Activated T-cell treated with anti-CD3 and anti-CD28 coated beads for 4 hours (primary cell): ENCODE data around the gene CLDN2.
"Not testable (repeated sequence)": the region's sequence is repeated elsewhere in the genome, so short reads cannot be mapped to it uniquely, and the experiment has no call there.

Source experiments
- DNase-seq: peaks from one replicate; pipeline ENCODE4 v3.0.0-alpha.2; 2020

Gene CLDN2, protein sequence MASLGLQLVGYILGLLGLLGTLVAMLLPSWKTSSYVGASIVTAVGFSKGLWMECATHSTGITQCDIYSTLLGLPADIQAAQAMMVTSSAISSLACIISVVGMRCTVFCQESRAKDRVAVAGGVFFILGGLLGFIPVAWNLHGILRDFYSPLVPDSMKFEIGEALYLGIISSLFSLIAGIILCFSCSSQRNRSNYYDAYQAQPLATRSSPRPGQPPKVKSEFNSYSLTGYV

DNA sequence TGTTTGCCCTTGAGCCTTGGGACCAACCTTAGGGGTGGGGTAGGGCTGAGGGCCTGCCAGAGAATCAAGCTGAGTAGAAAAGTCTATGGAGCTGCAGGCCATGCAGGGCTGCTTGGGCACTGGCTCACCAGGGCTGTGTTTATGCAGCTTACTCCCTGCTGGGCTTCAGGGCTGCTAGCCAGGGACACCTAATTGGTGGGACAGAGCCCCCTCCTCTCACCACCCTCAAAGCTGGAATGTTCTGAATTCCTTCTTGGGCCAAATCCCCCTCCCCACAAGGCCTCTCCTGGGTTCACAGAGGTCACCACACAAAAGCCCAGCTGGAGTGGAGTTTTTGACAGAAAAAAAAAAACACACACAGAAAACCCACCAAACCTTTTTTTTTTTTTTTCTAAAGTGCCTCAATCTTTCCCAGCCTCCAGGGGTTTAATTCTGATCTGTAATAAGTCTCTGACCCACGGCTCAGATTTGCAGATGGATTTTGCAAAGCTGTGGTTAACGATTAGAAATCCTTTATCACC lies at the start of gene CLDN2:
Gene CLDN2, plus strand, starts transcription at position 471 of the 521 bp plus-strand sequence. CDS start 7,827 bp downstream, outside the sequence.
- no peak for DNase-seq

DNA sequence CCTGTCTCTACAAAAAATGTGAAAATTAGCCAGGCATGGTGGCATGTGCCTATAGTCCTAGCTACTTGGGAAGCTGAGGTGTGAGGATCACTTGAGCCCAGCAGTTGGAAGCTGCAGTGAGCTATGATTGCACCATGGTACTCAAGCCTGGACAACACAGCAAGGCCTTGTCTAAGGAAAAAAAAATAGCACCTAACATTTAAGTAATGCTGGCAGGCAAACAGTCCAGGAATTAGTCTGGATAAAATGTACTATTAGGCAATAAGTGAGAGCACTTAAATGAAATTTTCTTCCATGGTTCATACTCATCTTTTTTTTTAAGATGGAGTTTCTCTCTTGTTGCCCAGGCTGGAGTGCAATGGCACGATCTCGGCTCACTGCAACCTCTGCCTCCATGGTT lies 47.4 kb upstream of the CLDN2 start:
- DNase-seq: not testable (repeated sequence)

DNA sequence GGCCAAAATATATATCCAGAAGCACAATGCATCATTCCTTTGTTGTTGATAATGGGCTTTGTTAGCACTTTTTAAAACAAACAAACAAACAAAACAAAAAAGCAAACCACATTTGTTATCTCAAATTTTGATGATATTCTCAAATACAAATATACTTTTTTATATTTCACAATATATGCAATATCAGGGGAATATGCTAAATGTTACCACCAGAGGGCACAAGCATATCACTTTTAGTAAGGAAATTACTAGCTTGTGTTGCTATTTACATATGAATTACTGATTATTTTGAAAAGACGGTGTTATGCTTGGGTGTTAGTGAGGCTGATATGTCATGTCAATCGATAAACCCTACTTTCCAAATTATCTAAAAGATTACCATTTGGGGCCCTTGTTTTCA lies 46.1 kb upstream of the CLDN2 start:
- no peak for DNase-seq

DNA sequence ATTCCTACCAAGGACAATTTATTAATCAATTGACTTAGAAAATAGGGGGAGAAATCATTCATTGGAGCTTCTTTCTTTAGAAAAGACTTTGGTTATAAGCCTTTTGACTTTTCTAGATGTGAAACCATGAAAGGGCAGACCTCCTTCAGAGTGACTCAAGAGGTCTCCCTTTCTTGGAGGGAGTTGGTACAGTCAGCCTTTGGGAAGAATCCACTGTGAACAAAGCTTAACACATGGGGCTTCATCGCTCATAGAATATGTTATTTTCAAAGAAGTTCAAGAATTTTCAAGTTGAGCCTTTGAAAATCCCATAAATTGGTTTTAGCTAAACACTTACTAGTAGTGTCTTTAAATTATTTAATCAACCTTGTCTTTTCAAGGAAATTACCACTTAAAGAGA lies 45.1 kb upstream of the CLDN2 start:
- no peak for DNase-seq

DNA sequence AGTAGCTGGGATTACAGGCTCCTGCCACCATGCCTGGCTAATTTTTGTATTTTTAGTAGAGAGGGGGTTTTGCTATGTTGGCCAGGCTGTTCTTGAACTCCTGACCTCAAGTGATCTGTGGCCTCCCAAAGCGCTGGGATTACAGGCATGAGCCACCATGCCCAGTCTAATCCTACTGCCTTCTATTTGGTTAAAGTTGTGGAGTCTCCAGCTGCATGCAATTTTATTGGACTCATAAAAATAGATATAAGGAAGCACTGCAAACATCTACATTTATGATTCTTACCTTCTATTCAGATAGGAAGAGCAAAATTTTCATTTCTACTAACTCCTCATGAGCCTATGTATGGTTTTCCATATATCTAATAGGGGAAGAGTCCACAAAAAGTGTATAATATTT lies 30.7 kb upstream of the CLDN2 start:
- DNase-seq: no peak

DNA sequence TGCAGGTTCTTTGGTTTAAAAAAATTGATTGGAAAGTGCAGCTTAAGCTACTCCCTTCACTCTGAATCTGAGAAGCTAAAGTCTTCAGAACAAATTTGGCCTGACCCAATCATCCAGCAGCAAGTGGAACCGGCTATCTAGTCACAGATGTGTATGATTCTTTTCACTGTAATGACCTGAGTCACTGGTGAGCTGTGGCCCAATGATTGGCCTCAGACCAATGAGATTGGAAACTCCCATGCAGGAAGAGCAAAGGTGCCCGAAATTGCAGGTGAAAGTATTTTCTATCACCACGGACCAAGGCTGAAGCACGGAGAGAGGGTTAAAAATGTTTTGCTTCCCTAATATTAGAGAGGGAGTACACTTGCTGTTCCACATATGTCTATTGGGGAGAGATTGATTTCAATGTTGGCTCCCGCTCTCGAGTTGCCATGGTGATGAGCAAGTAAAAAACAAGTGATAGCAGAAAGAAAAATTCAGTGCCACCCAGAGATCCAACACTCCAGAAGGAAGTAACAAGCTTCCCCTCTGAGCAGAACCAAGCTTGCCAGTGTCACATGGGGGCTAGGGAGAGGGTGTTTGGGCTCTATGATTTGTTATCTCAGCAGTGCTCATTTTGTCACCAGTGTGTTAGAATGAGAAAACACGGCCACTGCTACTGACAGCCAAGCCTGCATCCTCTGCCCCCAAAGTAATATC lies 28.3 kb upstream of the CLDN2 start:
- no peak for DNase-seq

DNA sequence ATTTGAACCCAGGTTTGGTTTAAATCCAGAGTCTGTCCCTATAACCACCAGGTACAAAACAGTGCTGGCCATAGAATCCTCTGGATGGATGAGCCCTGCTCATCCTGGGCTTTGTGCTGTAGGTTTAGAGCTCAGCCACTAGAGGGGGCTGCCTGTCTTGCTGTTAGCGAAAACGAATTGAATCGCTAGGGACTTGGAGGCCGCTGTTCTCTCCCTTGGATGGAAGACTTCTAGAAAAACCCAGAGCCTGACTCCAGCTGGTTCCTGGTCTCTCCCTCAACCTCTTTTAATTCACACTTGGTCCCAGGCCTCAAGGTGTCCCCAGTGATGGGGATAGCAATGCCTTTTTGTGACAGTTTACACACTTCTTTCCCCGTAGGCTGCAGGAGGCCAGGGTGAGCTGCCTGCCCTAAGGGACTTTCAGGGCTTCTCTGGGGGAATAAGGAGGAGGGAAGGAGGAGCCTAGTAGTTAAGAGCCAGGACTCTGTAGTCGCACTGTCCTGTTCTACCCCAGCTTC lies 25.8 kb upstream of the CLDN2 start:
- DNase-seq: peak; percentile 17

DNA sequence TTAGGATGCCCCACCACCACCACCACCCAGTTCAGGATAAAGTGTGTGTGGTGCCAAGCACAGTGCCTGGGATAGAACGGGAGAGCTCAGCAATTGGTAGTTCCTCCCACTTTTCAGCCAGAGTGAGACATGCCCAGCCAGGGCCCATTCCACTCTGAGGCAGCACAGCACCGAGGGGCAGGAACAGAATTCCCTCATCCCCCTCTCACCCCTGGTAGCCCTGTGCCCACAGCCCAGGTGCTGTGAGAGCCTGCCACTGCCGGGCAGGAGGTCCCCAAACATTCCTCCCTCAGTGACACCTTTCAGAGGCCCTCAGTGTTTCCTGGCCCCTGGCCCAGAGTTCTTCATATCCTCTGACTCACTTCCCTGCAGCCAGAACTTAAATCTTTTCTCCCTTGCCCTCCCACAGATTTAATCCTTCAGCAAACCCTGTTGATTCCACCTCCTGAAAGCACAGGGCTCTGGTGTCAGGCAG lies 25.2 kb upstream of the CLDN2 start:
- DNase-seq: no peak

DNA sequence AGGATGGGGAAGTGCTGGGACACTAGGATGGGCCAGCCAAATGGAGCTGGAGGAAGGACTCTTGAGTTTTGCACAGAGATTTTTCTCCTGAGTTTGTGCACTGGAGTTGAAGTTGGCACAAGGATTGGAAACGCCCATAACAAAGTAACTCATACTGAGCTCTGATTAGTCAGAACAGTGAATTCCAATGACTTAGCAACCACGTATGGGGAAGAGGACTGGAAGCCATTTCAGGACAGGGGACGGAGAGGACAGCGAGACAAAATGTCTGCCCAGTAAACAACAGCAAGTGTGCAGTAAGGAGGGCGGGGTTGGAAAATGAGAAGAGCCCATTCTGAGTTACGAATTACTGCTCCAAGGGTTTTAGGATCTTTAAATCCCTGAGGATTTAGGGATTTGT lies 22.9 kb upstream of the CLDN2 start:
- DNase-seq: no peak

DNA sequence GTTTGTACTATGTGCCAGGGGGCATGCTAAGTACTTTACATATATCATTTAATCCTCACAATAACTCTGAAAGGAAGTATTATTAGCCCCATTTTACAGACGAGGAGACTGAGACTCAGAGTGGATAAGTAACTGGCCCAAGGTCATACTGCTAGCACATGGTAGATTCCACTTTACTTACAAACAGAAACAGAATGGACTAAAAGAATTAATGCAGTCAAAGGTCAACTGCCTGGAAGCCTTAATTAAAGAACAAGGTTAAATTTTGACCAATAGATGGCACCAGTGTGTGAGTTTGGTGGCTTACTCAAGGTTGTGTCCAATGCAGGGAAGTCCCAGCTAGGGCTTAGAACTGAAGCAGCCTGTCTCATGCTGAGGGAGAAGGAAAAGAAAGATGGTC lies 21.7 kb upstream of the CLDN2 start:
- DNase-seq: no peak

DNA sequence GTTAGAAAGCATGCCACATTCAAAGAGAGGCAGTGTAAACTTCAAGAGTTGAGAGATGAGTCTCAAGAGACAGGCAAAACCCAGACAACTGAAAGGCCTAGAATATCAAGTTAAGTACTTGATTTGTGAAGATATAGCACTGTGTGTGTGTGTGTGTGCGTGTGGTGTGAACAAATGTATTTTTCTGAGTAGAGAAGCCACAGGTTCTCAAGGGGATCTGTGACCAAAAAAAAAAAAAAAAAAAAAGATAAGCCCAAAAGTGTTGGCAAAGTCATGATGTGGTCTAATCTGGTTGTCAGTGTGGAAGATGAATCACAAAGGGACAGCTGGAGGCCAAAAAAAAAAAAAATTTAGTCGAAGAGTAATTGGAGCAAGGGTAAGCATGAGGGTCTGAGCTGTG lies 20.9 kb upstream of the CLDN2 start:
- no peak for DNase-seq

DNA sequence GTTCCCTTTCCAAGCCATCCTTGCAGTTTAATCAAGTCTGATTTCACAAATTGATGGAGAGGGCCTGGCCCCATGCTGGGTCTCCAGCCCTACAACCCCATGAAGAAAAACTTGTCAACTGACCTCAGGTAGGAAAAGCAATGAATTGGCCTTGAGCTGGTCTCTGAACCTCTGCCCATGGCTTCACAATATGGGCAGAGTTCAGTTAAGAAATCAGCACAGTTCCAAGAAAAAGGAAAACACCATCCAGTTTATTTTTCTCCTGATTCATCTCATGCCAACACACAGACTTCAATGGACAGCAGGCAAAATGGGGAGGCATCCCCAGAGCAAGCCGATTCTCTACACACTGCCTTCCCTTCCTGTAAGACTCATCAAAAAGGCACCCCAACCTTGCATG lies 20.4 kb upstream of the CLDN2 start:
- DNase-seq: no peak

DNA sequence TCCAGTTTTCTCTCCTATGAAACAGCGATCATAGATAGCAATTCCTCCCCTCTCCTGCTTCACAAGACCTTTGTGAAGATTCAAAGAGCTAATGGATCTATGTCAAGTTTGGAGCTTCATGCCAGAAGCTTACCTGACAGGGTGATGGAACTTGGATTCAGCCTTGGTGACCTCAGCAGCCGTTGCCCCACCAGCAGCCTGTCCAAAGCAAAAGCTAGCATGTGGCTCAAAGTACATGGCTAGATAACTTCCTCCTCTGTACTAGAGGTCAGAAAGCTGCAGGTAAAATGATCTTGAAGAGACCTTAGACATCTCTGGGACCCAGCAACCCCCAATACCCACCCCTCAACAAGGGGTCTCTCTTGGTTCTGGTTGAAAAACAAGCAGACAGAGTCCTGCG lies 18.9 kb upstream of the CLDN2 start:
- no peak for DNase-seq

DNA sequence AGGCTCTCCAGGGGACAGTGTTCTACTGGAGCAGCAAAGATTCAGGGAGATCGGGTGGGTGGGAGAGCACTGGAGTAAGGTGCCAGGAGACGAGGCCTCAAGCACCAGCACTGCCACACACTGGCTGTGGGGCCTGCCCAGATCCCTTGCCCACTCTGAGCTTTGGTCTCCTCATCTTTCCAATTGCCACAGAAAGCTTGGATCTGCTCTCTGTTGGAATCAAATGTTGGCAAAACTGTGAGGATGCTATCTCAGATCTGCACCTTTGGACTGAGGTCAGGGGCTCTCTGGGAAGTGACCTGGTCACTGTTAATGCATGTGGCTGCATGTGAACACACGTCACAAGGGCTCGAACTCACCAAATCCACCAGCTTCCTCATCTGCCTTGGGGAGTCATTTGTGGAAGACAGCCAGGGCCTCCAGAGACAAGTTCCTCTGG lies 18.4 kb upstream of the CLDN2 start:
- no peak for DNase-seq

DNA sequence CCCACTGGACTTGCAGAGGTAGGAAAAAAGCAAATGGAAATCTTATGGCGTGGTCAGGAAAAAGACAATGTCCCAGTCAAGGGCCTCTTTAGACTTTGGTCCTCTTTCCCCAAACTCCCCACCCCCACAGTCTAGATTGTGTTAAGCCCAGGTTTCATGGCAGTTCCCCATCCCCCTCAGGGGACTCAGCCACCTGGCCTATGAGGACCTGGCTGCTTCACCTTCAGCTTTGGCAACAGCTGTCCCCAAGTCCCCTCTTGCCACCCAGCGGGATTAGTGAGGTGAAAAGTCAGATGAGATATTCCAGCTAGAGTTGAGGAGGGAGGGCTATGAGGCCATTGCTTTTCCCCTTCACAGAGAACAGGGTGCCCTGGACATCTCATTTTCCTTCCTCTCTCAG lies 17.5 kb upstream of the CLDN2 start:
- no peak for DNase-seq

DNA sequence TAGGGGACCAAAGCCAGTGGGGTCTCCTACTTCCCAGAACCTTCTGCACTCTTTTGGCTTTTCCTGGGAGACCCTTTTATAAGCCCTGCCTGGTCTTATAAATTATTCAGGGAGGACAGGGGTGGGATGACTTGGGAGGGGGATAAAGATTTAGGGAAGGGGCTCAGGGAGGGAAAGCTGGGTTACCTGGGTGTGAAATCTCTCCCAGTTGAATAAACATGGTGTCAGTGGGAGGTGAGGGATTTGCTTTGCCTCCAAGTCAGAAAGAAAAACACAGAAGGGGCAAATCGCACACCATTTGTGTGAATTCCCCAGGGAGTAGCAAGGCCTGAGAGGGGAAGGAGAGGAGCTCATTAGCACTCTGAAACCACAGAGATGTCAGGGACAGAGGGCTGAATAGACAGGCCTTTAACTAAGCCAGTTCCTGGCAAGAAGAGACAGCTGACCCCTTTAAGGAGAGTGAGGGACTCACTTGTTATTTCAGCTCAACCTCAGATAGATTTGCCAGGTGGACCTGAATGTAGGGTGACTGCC lies 16.8 kb upstream of the CLDN2 start, which contains the start of gene RIPPLY1:
Gene RIPPLY1, minus strand, starts transcription at position 51 of the 534 bp plus-strand sequence. CDS start 54 bp downstream, outside the sequence.
- DNase-seq: no peak

DNA sequence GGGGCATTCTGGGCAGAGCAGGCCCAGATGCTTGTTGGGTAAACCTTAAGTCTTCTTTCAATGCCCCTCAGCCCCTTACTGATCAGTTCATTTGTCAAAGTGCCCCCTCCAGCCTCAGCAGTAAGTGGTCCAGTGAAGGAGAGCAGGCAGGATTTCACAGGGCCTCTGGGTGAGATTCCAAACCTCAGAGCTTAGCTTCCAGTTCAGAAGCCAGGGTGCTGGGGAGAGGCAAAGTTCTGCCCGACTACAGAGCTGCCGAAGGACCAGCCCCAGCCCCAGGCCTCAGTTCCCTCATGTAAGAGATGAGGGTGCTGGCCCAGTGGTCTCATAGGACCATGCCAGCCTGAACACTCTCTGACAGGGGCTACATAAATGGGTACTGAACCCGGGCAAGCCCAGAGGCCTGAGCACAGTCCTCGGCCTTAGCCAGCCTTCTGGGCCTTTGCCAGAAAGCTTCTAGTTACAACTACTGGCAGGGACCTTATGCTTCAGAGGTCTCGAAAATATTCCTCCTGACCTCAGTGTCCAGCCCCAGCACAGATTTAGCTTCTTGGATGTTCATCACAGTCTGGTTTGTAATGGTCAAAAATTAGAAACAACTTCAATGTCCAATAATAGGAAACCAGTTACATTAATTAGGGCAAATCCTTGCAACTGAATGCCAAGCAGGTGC lies 16.2 kb upstream of the CLDN2 start:
- no peak for DNase-seq

DNA sequence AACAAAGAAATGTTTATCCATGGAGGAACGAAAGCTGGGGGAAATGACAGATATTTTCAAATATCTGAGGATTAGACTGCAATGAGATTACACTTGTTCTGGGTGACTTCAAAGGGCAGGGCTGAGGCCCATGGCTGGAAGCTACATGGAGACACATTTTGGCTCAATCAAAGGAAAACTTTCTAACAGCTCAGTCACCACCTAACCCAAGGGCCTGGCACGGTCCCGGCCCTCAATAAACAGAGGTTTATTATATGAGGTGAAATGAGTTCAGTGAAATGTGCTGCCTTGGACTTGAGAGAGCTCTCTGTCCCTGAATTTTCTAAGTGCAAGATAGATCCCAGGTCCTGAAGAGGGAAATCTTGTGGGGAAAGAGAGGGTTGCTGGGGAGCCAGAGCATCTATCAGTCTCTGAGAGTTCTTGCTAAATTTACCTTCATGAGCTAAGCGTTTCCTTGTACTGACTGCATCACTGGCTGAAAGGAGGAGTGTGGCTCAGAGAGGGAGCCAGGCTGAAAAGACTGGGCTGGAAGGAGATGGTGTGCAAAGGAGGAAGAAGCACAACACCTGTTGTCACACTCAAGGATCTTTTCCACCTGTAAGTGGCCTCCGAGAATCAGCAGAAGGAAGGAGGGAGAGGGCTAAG lies 15.0 kb upstream of the CLDN2 start:
- DNase-seq: no peak

DNA sequence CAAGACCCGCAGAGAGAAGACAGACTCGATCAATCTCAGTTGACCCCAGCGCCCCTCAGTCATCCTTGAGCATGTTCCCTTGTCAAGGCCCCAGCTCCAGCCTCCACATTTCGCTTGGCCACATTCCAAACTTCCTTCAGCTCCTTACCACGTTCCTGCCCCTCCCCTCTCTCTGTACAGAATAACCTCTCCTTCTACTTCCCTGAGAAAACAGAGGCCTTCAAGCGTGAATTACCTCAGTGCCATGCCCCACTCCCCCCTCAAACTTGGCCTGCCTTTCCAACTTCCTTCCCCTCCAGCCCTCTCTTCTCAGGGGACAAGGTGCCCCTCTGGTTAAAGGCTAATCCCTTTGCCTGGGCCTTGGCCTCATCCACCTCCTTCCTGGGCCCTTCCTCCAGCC lies 13.8 kb upstream of the CLDN2 start:
- no peak for DNase-seq

DNA sequence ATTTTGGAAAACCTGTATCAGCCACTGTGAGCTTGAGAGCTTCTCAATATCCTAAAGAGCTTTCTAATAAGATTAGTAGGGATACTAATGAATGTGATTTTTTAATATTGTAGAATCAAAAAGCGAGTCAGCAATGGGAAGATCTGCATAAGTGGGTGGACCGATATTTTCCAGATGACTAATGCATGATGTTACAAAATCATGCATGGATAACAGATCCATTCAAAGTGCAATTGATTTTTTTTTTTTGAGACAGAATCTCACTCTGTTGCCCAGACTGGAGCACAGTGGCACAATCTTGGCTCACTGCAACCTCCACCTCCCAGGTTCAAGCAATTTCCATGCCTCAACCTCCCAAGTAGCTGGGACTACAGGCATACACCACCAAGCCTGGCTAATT lies 7.3 kb upstream of the CLDN2 start:
- no peak for DNase-seq

DNA sequence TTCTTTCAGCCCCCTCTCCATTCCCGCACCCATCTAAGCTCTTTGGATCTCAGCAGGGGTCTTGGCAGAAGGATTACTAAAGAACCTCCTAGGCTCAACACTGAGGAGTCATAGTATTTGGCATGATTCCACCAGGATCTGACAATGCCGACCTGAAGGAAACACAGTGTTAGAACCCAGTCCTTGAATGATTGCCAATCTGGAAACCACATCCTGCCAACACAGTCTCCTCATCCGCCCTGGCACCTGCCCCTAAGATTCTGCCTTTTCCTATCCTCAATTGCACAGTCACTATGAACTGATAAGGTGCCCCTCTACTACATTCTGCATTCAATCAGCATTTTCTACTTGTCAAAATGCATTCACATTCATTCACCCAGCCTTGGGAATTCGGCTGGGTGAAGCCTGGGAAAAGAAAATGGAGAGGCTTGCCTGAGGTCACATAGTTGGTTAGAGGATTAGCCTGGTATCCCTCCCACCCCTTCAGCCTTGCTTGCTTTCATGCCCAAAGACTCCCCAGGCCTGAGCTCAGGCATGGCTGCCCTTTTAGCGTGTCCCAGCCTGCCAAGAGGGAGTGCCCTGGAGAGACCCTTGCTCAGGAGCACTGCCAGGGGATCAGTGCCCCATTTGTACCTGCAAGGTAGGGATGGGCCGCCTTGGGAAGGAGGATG lies 2.2 kb upstream of the CLDN2 start:
- DNase-seq: no peak

DNA sequence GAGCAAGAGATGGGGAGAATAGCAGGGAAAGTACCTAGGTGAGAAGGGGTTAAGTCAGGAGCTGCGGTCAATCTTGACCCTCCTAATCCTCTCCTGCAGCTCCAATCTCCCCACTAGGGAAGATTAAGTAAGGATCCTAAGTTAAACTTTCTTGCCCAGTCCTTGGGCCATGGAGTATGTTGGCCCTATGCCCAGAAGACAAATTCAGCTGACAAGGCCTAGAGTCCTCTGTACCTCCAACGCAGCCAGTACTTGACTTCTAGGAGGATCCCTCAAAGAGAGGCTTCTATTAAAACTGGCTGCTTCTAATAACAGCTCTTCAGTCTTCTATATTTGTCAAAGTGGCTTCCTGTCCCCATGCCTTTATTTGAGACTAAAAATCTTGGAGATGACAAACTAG lies 1.4 kb downstream of the CLDN2 start:
- DNase-seq: no peak
